Glutamatergic neuron (in vitro differentiated cells): ENCODE measurements around the gene RGN. TPM values are rescaled to one million over a fixed set of nuclear protein-coding genes. Genes with fewer than 3 reads are reported as not detected.

Source experiments
- DNase-seq: peaks from one replicate; pipeline ENCODE4 v3.0.0; 2022
- H3K27ac Mint-ChIP-seq: one replicate; pipeline ENCODE4 v1.8.0; 2020; ENCODE audit warnings: mild to moderate bottlenecking, mixed read lengths, inconsistent platforms; ENCODE audit not compliant: unreplicated experiment
- H3K27me3 Mint-ChIP-seq: one replicate; pipeline ENCODE4 v1.8.0; 2020; ENCODE audit warnings: mild to moderate bottlenecking, moderate library complexity, mixed read lengths, inconsistent platforms; ENCODE audit not compliant: unreplicated experiment
- H3K36me3 Mint-ChIP-seq: one replicate; pipeline ENCODE4 v1.8.0; 2020; ENCODE audit warnings: mild to moderate bottlenecking, mixed read lengths, inconsistent platforms; ENCODE audit not compliant: unreplicated experiment
- H3K4me1 Mint-ChIP-seq: one replicate; pipeline ENCODE4 v1.8.0; 2020; ENCODE audit warnings: mild to moderate bottlenecking, low read depth, mixed read lengths, inconsistent platforms; ENCODE audit not compliant: unreplicated experiment
- H3K4me3 Mint-ChIP-seq: one replicate; pipeline ENCODE4 v1.8.0; 2020; ENCODE audit warnings: mild to moderate bottlenecking, mixed read lengths, inconsistent platforms; ENCODE audit not compliant: unreplicated experiment
- H3K9me3 Mint-ChIP-seq: one replicate; pipeline ENCODE4 v1.8.0; 2020; ENCODE audit warnings: mild to moderate bottlenecking, moderate library complexity, mixed read lengths, inconsistent platforms; ENCODE audit not compliant: unreplicated experiment
- CTCF ChIP-seq: fragments of 200-600 bp; sonication (generic); IDR thresholded peaks from one replicate; pipeline ENCODE4 v1.5.0; 2021; ENCODE audit not compliant: partially characterized antibody, unreplicated experiment
- total RNA-seq: library from RNA; stranded (reverse); fragmentation: NEBNext Ultra II Directional; extraction: Animal tissue kit (Norgen Biotek cat#: 25700); gene quantifications from one replicate; pipeline ENCODE4 v1.2.1, GENCODE V29; 2021; ENCODE audit not compliant: unreplicated experiment

The RGN gene
- total RNA-seq, 1 donor from 2014 or later, result 2.7 TPM

- no peak overlapping the region for H3K27ac Mint-ChIP-seq
- H3K9me3 Mint-ChIP-seq, result peaks cover 2% of the 10 kb centered on the region
- DNase-seq, result no peak
- no peaks in the 10 kb centered on the region for H3K27me3 Mint-ChIP-seq
- no peak for TF ChIP-seq CTCF
- H3K4me1 Mint-ChIP-seq, result no peaks in the 10 kb centered on the region
- H3K36me3 Mint-ChIP-seq, result no peaks in the 10 kb centered on the region
- no peak overlapping the region for H3K4me3 Mint-ChIP-seq
Observed at GRCh38 chrX:47060708-47061107, 17.5 kb upstream of the RGN start.

GRCh38 chrX:47061238-47061919 lies 16.9 kb upstream of the RGN start:
- H3K36me3 Mint-ChIP-seq, result no peaks in the 10 kb centered on the region
- no peak for TF ChIP-seq CTCF

GRCh38 chrX:47063179-47063578 lies 15.1 kb upstream of the RGN start:
- no peaks in the 10 kb centered on the region for H3K36me3 Mint-ChIP-seq
- no peaks in the 10 kb centered on the region for H3K4me1 Mint-ChIP-seq
- H3K27me3 Mint-ChIP-seq, result no peaks in the 10 kb centered on the region
- H3K9me3 Mint-ChIP-seq, result no peaks in the 10 kb centered on the region
- H3K4me3 Mint-ChIP-seq, result no peak overlapping the region
- no peak overlapping the region for H3K27ac Mint-ChIP-seq
- TF ChIP-seq CTCF, result no peak
- DNase-seq, result no peak

More at GRCh38 chrX:47061238-47061919, 16.9 kb upstream of the RGN start:
- no peaks in the 10 kb centered on the region for H3K4me1 Mint-ChIP-seq
- H3K27me3 Mint-ChIP-seq, result no peaks in the 10 kb centered on the region
- H3K27ac Mint-ChIP-seq, result no peak overlapping the region
- H3K4me3 Mint-ChIP-seq, result no peak overlapping the region
- H3K9me3 Mint-ChIP-seq, result no peaks in the 10 kb centered on the region
- no peak for DNase-seq

GRCh38 chrX:47068214-47068613 lies 10.0 kb upstream of the RGN start:
- no peak for DNase-seq
- Mint-ChIP-seq H3K27me3 (no peaks in the 10 kb centered on the region), H3K4me1 (no peaks in the 10 kb centered on the region), H3K4me3 (no peak overlapping the region), H3K36me3 (no peaks in the 10 kb centered on the region), H3K27ac (no peak overlapping the region), H3K9me3 (no peaks in the 10 kb centered on the region)
- TF ChIP-seq CTCF, result no peak

GRCh38 chrX:47068720-47069119 lies 9.5 kb upstream of the RGN start:
- Mint-ChIP-seq H3K9me3 (no peaks in the 10 kb centered on the region), H3K27me3 (no peaks in the 10 kb centered on the region), H3K27ac (no peak overlapping the region), H3K4me3 (no peak overlapping the region), H3K4me1 (no peaks in the 10 kb centered on the region), H3K36me3 (no peaks in the 10 kb centered on the region)
- TF ChIP-seq CTCF, result no peak
- no peak for DNase-seq
